Bronchial epithelial cell (primary cell): ENCODE results near the gene UBAC2. TPM values are rescaled to one million over a fixed set of nuclear protein-coding genes. Genes with fewer than 3 reads are reported as not detected.
"Not testable (repeated sequence)": the region's sequence is repeated elsewhere in the genome, so short reads cannot be mapped to it uniquely, and the experiment has no call there.

Source experiments
- DNase-seq: peaks from one replicate; pipeline ENCODE4 v3.0.0-alpha.2; 2010; ENCODE audit warnings: low read depth
- FAIRE-seq: peaks from 2 replicates; lab custom pipeline; 2011; peaks lifted over from hg19 to GRCh38; lab: Jason Lieb, UNC
- H3K27me3 ChIP-seq: 2 replicates; pipeline ENCODE4 v1.5.1; 2011; ENCODE audit warnings: low read length; ENCODE audit not compliant: control insufficient read depth, insufficient read depth
- H3K36me3 ChIP-seq: 2 replicates; pipeline ENCODE4 v1.5.1; 2011; ENCODE audit warnings: low read length; ENCODE audit not compliant: control insufficient read depth, insufficient read depth
- H3K4me3 ChIP-seq: 2 replicates; pipeline ENCODE4 v1.5.1; 2011; ENCODE audit warnings: mild to moderate bottlenecking, low read depth, low read length, control low read depth
- CTCF ChIP-seq: IDR thresholded peaks from 2 replicates; pipeline ENCODE4 v1.5.1; 2011; ENCODE audit warnings: mild to moderate bottlenecking, moderate library complexity, low read length, control low read depth, inconsistent platforms; ENCODE audit not compliant: insufficient read depth, severe bottlenecking
- total RNA-seq: library from RNA; depleted of rRNA; stranded (reverse); fragments of >200 nt; gene quantifications from 2 replicates; pipeline ENCODE4 v1.2.1, GENCODE V29; 2014

UBAC2 gene
- total RNA-seq, 1 donor from 2014 or later, result 40.0 TPM

GRCh38 chr13:99390601-99391000 lies 189.9 kb downstream of the UBAC2 start:
- Histone ChIP-seq H3K36me3 (peaks cover 4% of the 10 kb centered on the region), H3K4me3 (no peak overlapping the region), H3K27me3 (no peaks in the 10 kb centered on the region)
- no peak for TF ChIP-seq CTCF
- FAIRE-seq, result no peak
- DNase-seq, result no peak

GRCh38 chr13:99391781-99392469 lies 191.3 kb downstream of the UBAC2 start:
- DNase-seq (no peak), FAIRE-seq (no peak)
- Histone ChIP-seq H3K4me3 (no peak overlapping the region), H3K27me3 (no peaks in the 10 kb centered on the region), H3K36me3 (no peaks in the 10 kb centered on the region)
- no peak for TF ChIP-seq CTCF

- DNase-seq, result no peak
Measured at GRCh38 chr13:99392470-99393135, 191.9 kb downstream of the UBAC2 start.

GRCh38 chr13:99393391-99393790 lies 192.7 kb downstream of the UBAC2 start:
- not testable (repeated sequence) for H3K4me3 ChIP-seq, H3K27me3 ChIP-seq, H3K36me3 ChIP-seq, FAIRE-seq, DNase-seq

More at GRCh38 chr13:99392470-99393135, 191.9 kb downstream of the UBAC2 start:
- FAIRE-seq, result no peak
- Histone ChIP-seq H3K27me3 (no peaks in the 10 kb centered on the region), H3K4me3 (no peak overlapping the region), H3K36me3 (no peaks in the 10 kb centered on the region)
- no peak for TF ChIP-seq CTCF

GRCh38 chr13:99393791-99394735 lies 193.4 kb downstream of the UBAC2 start:
- Histone ChIP-seq H3K4me3 (no peak overlapping the region), H3K27me3 (no peaks in the 10 kb centered on the region), H3K36me3 (no peaks in the 10 kb centered on the region)
- DNase-seq (no peak), FAIRE-seq (no peak)
- no peak for TF ChIP-seq CTCF

GRCh38 chr13:99395436-99395835 lies 194.8 kb downstream of the UBAC2 start:
- Histone ChIP-seq H3K4me3 (no peak overlapping the region), H3K36me3 (no peaks in the 10 kb centered on the region), H3K27me3 (no peaks in the 10 kb centered on the region)
- FAIRE-seq (no peak), DNase-seq (no peak)
- no peak for TF ChIP-seq CTCF
